ENCODE data around the gene ZNF546. TPM values are rescaled to one million over a fixed set of nuclear protein-coding genes. Genes with fewer than 3 reads are reported as not detected.
A peak's percentile ranks its signal among the peaks of the same experiment; 100 is the strongest.

The ZNF546 gene
- total and polyA plus RNA-seq, 4 donors: 6.1 to 18.0 (median 11.8) TPM

GRCh38 chr19:39982883-39983282 is 14.0 kb upstream of the ZNF546 start:
- H3K36me3 ChIP-seq (ENCODE audit: control insufficient read depth, insufficient read depth, low read length): peaks cover 40% of the 10 kb centered on the region
- H3K4me3 ChIP-seq (ENCODE audit: low read depth, low read length): no peak overlapping the region
- DNase-seq (ENCODE audit: low read depth in 4 of 6, low spot score in 6 of 6): no peak
- H3K27ac ChIP-seq (ENCODE audit: low read depth, low read length): no peak overlapping the region
- no peaks in the 10 kb centered on the region for H3K4me1 ChIP-seq (ENCODE audit: control insufficient read depth, insufficient read depth, low read length)
- peaks cover 3% of the 10 kb centered on the region for H3K9me3 ChIP-seq (ENCODE audit: control insufficient read depth, insufficient read depth, low read length)
- H3K27me3 ChIP-seq (ENCODE audit: control insufficient read depth, insufficient read depth, low read length): no peaks in the 10 kb centered on the region
- no CpG with 5 or more reads among the region's 1 CpG for WGBS (ENCODE audit: insufficient coverage)

- Histone ChIP-seq H3K4me1 (ENCODE audit: control insufficient read depth, insufficient read depth, low read length) (no peaks in the 10 kb centered on the region), H3K4me3 (ENCODE audit: low read depth, low read length) (no peak overlapping the region), H3K36me3 (ENCODE audit: control insufficient read depth, insufficient read depth, low read length) (peaks cover 31% of the 10 kb centered on the region), H3K9me3 (ENCODE audit: control insufficient read depth, insufficient read depth, low read length) (peaks cover 4% of the 10 kb centered on the region), H3K27ac (ENCODE audit: low read depth, low read length) (no peak overlapping the region), H3K27me3 (ENCODE audit: control insufficient read depth, insufficient read depth, low read length) (no peaks in the 10 kb centered on the region)
- WGBS (ENCODE audit: insufficient coverage): no CpG with 5 or more reads among the region's 5 CpGs
- no peak for DNase-seq (ENCODE audit: low read depth in 4 of 6, low spot score in 6 of 6)
These were observed 13.1 kb upstream of the ZNF546 start for GRCh38 chr19:39983695-39984300.

GRCh38 chr19:39986643-39987042 is 10.2 kb upstream of the ZNF546 start:
- Histone ChIP-seq H3K27me3 (ENCODE audit: control insufficient read depth, insufficient read depth, low read length) (no peaks in the 10 kb centered on the region), H3K9me3 (ENCODE audit: control insufficient read depth, insufficient read depth, low read length) (peaks cover 4% of the 10 kb centered on the region), H3K4me1 (ENCODE audit: control insufficient read depth, insufficient read depth, low read length) (no peaks in the 10 kb centered on the region), H3K27ac (ENCODE audit: low read depth, low read length) (no peak overlapping the region), H3K4me3 (ENCODE audit: low read depth, low read length) (no peak overlapping the region), H3K36me3 (ENCODE audit: control insufficient read depth, insufficient read depth, low read length) (peaks cover 4% of the 10 kb centered on the region)
- DNase-seq (ENCODE audit: low read depth in 4 of 6, low spot score in 6 of 6): no peak

GRCh38 chr19:39987167-39987566 is 9.7 kb upstream of the ZNF546 start:
- no peak for DNase-seq (ENCODE audit: low read depth in 4 of 6, low spot score in 6 of 6)
- H3K27me3 ChIP-seq (ENCODE audit: control insufficient read depth, insufficient read depth, low read length): no peaks in the 10 kb centered on the region
- H3K27ac ChIP-seq (ENCODE audit: low read depth, low read length): no peak overlapping the region
- no peak overlapping the region for H3K4me3 ChIP-seq (ENCODE audit: low read depth, low read length)
- no peaks in the 10 kb centered on the region for H3K36me3 ChIP-seq (ENCODE audit: control insufficient read depth, insufficient read depth, low read length)
- H3K9me3 ChIP-seq (ENCODE audit: control insufficient read depth, insufficient read depth, low read length): peaks cover 4% of the 10 kb centered on the region
- H3K4me1 ChIP-seq (ENCODE audit: control insufficient read depth, insufficient read depth, low read length): no peaks in the 10 kb centered on the region

- H3K4me1 ChIP-seq (ENCODE audit: control insufficient read depth, insufficient read depth, low read length): no peaks in the 10 kb centered on the region
- no CpG with 5 or more reads among the region's 1 CpG for WGBS (ENCODE audit: insufficient coverage)
- no peak overlapping the region for H3K27ac ChIP-seq (ENCODE audit: low read depth, low read length)
- H3K9me3 ChIP-seq (ENCODE audit: control insufficient read depth, insufficient read depth, low read length): peaks cover 4% of the 10 kb centered on the region
- no peaks in the 10 kb centered on the region for H3K27me3 ChIP-seq (ENCODE audit: control insufficient read depth, insufficient read depth, low read length)
- no peak for DNase-seq (ENCODE audit: low read depth in 4 of 6, low spot score in 6 of 6)
- no peaks in the 10 kb centered on the region for H3K36me3 ChIP-seq (ENCODE audit: control insufficient read depth, insufficient read depth, low read length)
- H3K4me3 ChIP-seq (ENCODE audit: low read depth, low read length): no peak overlapping the region
These were observed 9.3 kb upstream of the ZNF546 start for GRCh38 chr19:39987596-39987995.

GRCh38 chr19:39993605-39994004 is 3.3 kb upstream of the ZNF546 start:
- H3K4me3 ChIP-seq (ENCODE audit: low read depth, low read length): no peak overlapping the region
- H3K27me3 ChIP-seq (ENCODE audit: control insufficient read depth, insufficient read depth, low read length): no peaks in the 10 kb centered on the region
- H3K4me1 ChIP-seq (ENCODE audit: control insufficient read depth, insufficient read depth, low read length): peaks cover 3% of the 10 kb centered on the region
- no peak overlapping the region for H3K27ac ChIP-seq (ENCODE audit: low read depth, low read length)
- peaks cover 3% of the 10 kb centered on the region for H3K9me3 ChIP-seq (ENCODE audit: control insufficient read depth, insufficient read depth, low read length)
- WGBS (ENCODE audit: insufficient coverage): 95% methylated on average over 1 of the region's 1 CpG
- DNase-seq (ENCODE audit: low read depth in 4 of 6, low spot score in 6 of 6): no peak
- no peaks in the 10 kb centered on the region for H3K36me3 ChIP-seq (ENCODE audit: control insufficient read depth, insufficient read depth, low read length)

GRCh38 chr19:39994361-39994760 is 2.5 kb upstream of the ZNF546 start:
- DNase-seq (ENCODE audit: low read depth in 4 of 6, low spot score in 6 of 6): no peak
- no peak overlapping the region for H3K4me3 ChIP-seq (ENCODE audit: low read depth, low read length)
- no peaks in the 10 kb centered on the region for H3K36me3 ChIP-seq (ENCODE audit: control insufficient read depth, insufficient read depth, low read length)
- H3K27ac ChIP-seq (ENCODE audit: low read depth, low read length): no peak overlapping the region
- H3K27me3 ChIP-seq (ENCODE audit: control insufficient read depth, insufficient read depth, low read length): no peaks in the 10 kb centered on the region
- H3K9me3 ChIP-seq (ENCODE audit: control insufficient read depth, insufficient read depth, low read length): peaks cover 3% of the 10 kb centered on the region
- peaks cover 3% of the 10 kb centered on the region for H3K4me1 ChIP-seq (ENCODE audit: control insufficient read depth, insufficient read depth, low read length)

GRCh38 chr19:39995794-39996193 is 1.1 kb upstream of the ZNF546 start:
- Histone ChIP-seq H3K27me3 (ENCODE audit: control insufficient read depth, insufficient read depth, low read length) (no peaks in the 10 kb centered on the region), H3K4me1 (ENCODE audit: control insufficient read depth, insufficient read depth, low read length) (peaks cover 3% of the 10 kb centered on the region), H3K36me3 (ENCODE audit: control insufficient read depth, insufficient read depth, low read length) (no peaks in the 10 kb centered on the region), H3K27ac (ENCODE audit: low read depth, low read length) (no peak overlapping the region), H3K4me3 (ENCODE audit: low read depth, low read length) (peak overlapping the region; percentile 79), H3K9me3 (ENCODE audit: control insufficient read depth, insufficient read depth, low read length) (peaks cover 3% of the 10 kb centered on the region)
- WGBS (ENCODE audit: insufficient coverage): 43% methylated on average over 1 of the region's 1 CpG
- peak in 1 of 6 donors; percentile 40 for DNase-seq (ENCODE audit: low read depth in 4 of 6, low spot score in 6 of 6)

GRCh38 chr19:39996218-39996810 is 546 bp upstream of the ZNF546 start:
- WGBS (ENCODE audit: insufficient coverage): 9% methylated on average over 19 of the region's 19 CpGs
- DNase-seq (ENCODE audit: low read depth in 4 of 6, low spot score in 6 of 6): peak in 4 of 6 donors; percentile 15 to 82 (median 46)
- Histone ChIP-seq H3K4me3 (ENCODE audit: low read depth, low read length) (peak overlapping the region; percentile 79), H3K9me3 (ENCODE audit: control insufficient read depth, insufficient read depth, low read length) (peaks cover 3% of the 10 kb centered on the region), H3K36me3 (ENCODE audit: control insufficient read depth, insufficient read depth, low read length) (no peaks in the 10 kb centered on the region), H3K27ac (ENCODE audit: low read depth, low read length) (peak overlapping the region; percentile 86), H3K4me1 (ENCODE audit: control insufficient read depth, insufficient read depth, low read length) (peaks cover 3% of the 10 kb centered on the region), H3K27me3 (ENCODE audit: control insufficient read depth, insufficient read depth, low read length) (no peaks in the 10 kb centered on the region)

- Histone ChIP-seq H3K36me3 (ENCODE audit: control insufficient read depth, insufficient read depth, low read length) (peaks cover 3% of the 10 kb centered on the region), H3K27ac (ENCODE audit: low read depth, low read length) (no peak overlapping the region)
These were observed 867 bp downstream of the ZNF546 start for GRCh38 chr19:39997638-39998216.

More at GRCh38 chr19:39997638-39998216, 867 bp downstream of the ZNF546 start:
- WGBS (ENCODE audit: insufficient coverage): 63% methylated on average over 2 of the region's 5 CpGs
- no peak for DNase-seq (ENCODE audit: low read depth in 4 of 6, low spot score in 6 of 6)
- Histone ChIP-seq H3K27me3 (ENCODE audit: control insufficient read depth, insufficient read depth, low read length) (no peaks in the 10 kb centered on the region), H3K4me1 (ENCODE audit: control insufficient read depth, insufficient read depth, low read length) (peaks cover 3% of the 10 kb centered on the region), H3K4me3 (ENCODE audit: low read depth, low read length) (peak overlapping the region; percentile 79), H3K9me3 (ENCODE audit: control insufficient read depth, insufficient read depth, low read length) (peaks cover 3% of the 10 kb centered on the region)

Measured in spinal cord (tissue), 10 donors.